SKM-1 (cell line): ENCODE data around the gene HSPB2.

ENCODE experiments used
- DNase-seq: peaks from one replicate; lab custom pipeline; 2025; ENCODE audit not compliant: unreplicated experiment; lab: John Stamatoyannopoulos, UW

Gene HSPB2

DNA sequence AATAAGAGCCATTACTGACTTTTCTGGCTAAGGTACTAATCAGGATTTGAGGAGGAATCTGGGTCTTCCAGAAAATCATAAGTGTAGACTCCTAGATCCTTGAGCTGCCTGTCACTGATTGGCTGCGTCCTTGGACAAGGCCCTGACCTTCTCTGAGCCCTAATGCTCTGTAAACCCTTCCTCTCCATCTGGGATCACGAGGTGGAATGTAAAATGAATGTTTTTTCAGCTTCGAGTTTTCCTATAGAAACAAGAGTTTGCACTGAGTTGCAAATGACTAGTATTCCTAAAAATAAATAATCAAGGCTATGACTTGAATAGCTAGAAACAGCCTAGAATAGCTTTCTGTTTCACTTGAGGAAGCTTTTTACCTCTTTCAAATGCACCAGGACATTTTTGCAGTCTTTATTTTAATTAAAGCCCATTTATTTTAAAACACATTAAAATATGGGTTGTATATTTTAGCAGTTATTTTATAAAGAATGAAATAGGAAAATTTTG lies 23.6 kb downstream of the HSPB2 start:
- DNase-seq, result no peak

- no peak for DNase-seq
These were observed 24.9 kb downstream of the HSPB2 start for GRCh38 chr11:111937461-111937769.

DNA sequence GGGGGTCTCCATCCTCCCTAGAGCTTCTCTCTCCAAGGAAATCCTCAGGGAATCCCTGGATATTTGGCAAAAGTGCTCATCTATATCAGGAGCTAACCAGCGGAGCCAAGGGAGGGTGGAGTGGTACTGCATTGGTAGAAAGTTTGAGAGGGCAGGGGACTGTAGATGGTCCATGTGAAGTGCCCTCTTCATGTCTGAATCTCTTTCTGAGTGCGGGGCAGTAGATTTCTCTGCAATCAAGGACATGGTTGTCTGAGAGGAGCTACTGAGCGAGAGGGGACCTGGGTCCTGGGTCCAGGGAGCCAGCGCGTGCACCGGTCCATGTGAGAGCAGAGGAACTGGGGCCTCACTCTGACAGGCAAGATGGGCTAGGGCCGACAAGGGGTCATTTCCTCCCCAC lies 25.3 kb downstream of the HSPB2 start:
- no peak for DNase-seq

DNA sequence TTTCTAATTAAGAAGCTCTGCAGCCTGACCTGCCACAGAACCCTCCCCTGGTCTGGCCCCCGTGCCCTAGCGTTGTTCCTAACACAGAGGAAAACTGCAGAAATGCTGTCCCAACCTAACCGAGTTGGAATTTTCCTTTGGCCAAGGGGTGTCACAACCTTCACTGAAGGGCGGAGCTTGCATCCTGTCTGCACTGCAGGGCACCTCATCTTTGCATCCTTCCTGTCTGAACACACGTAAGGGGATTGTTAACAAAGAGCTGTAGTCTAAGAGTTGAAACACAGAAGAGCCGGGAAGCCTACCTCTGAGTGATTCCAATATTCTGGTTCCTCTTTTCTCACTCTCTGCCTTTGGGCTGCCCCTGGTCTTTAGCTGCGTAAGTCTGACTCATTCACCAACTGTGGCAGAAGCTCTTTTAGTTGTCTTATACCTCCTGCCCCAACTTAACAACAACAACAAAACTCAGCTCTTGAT lies 26.2 kb downstream of the HSPB2 start:
- peak; percentile 90 for DNase-seq

GRCh38 chr11:111939836-111940604 lies 27.5 kb downstream of the HSPB2 start:
- DNase-seq, result no peak

DNA sequence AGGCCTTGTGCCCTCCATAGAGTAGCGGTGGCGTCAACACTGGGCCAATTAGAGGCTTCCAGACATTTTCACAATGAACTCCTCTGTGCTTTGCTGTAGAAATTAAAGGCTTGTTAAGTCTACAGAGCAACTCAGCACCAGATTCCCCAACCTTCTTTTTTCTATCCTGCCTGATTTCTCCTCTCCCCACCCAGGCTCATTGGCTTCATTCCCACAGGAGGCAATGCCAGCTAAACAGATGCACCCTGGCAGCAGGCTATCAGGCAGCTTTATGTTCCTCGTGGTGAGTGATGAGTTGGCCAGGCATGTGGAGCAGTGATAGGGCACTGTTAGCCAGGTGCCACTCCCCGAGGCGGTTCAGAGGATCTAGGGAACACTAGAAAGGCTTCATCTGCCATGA lies 29.4 kb downstream of the HSPB2 start:
- DNase-seq, result no peak

GRCh38 chr11:111942829-111943228 lies 30.3 kb downstream of the HSPB2 start:
- no peak for DNase-seq

DNA sequence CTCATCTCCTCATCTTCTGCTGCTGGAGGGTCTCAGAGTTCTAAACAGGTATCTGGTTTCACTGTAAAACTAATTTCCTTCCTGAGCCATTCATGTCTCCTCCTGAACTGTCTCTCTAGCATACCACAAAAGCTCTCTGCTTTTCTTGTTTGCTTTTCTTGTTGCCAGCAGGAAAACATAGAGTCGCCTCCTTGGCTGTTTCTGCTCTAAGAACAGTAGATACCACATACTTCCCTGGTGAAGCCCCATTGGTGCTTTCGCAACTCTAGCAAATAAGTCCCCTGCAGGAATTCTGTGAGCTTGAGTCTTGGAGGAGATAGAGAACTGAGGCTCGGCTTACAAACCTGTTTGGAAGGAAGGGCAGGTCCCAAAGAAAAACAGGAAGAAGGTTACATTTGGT lies 31.6 kb downstream of the HSPB2 start:
- DNase-seq, result no peak

GRCh38 chr11:111944651-111945051 lies 32.1 kb downstream of the HSPB2 start:
- DNase-seq, result no peak

DNA sequence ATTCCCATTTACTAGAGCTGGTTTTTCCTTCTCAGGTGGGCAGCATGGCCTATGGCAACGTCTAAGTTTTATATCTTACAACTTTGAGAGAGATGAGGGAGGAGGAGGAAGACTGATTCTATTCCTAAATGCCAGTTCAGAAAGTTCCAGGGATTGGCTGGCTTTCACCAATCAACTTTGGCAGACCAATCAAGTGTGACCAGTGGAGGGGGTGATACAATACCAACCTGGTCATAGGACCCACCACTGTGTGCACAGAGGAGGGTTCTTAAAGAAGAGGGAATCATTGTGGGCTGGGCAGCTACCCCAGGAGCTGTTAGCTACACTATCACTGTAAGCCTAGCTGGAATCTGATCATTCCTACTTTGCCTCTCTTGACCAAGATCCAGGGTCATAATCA lies 32.7 kb downstream of the HSPB2 start:
- no peak for DNase-seq

GRCh38 chr11:111946499-111946898 lies 34.0 kb downstream of the HSPB2 start:
- DNase-seq, result no peak

GRCh38 chr11:111947143-111947542 lies 34.6 kb downstream of the HSPB2 start:
- DNase-seq, result no peak

- no peak for DNase-seq
These were observed 37.2 kb downstream of the HSPB2 start for GRCh38 chr11:111949519-111950426.

DNA sequence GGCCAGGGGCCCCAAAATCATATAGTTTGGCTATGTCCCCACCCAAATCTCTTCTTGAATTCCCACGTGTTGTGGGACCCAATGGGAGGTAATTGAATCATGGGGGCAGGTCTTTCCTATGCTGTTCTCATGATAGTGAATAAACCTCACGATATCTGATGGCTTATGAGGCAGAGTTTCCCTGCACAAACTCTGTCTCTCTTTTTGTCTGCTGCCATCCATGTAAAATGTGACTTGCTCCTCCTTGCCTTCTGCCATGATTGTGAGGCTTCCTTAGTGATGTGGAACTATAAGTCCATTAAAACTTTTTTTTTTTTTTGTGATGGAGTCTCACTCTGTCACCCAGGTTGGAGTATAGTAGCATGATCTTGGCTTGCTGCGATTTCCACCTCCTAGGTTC lies 39.0 kb downstream of the HSPB2 start:
- no peak for DNase-seq

DNA sequence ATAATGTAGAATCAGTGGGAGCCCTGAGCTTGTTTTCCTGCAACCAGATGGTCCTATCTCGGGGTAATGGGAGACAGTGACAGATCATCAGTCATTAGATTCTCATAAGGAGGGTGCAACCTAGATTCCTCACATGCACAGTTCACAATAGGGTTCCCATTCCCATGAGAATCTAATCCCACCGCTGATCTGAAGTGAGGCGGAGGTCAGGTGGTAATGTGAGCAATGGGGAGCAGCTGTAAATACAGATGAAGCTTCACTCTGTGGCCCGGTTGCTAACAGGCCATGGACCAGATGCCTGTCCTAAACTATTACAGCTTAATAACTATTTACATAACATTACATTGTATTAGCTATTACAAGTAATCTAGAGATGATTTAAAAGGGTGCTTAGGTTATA lies 41.6 kb downstream of the HSPB2 start:
- DNase-seq, result no peak

GRCh38 chr11:111957663-111958444 lies 45.3 kb downstream of the HSPB2 start:
- DNase-seq, result no peak

DNA sequence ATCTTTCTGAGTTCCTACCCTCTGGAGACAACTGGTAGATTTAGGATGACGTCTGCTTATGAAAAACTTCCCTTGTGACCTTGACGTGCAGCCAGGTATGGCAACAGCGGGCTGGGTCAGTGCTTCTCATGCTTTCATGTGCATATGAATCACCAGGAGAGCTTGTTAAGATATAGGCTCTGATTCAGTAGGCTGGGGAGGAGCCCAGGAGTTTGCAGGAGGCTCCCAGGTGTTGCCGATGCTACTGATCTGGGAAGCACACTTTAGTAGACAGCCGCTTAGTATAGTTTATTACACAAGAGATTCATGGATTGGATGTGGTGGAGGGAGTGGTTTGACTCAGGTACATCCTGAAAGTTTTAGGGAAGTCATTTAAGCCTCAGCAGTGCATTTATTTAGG lies 48.4 kb downstream of the HSPB2 start:
- no peak for DNase-seq

DNA sequence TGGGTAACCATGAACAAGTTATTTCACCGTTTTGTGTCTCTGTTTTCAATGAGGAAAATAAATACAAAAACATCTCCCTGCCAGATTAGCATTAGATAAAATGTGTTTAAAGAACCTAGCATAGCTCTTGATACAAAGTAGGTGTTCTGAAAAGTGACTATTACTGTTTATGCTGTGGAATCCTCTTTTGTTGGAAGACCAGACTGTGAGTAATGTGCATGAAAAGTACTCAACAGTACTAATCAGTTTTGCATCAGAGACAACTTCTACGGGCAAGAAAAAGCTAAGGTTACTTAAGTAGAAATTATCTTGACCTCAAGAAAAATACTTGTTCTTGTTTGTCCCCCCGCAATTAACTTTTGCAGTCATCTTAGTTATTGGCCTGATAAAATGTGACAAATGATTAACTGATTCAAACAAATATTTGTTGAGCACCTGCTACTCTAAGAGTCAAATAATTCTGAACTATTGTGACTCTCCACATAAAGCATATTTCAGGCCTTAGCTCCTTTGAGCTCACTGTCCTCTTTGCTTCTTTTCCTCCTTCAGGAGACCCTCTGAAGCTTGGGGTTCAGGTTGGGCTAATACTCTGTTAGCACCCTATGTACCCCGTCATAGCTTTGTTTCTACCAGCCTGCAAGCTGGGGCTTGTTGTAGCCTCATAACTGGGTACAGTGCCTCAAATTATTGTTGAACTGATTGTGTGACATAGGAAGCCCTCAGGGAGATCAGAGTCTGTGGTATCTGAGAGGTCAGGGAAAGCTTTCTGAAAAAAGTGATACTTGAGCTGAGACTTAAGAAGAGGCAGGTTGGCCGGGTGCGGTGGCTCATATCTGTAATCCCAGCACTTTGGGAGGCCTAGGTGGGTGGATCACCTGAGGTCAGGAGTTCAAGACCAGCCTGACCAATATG lies 49.1 kb downstream of the HSPB2 start:
- no peak for DNase-seq
